Stimulated activated CD4-positive, alpha-beta T cell treated with anti-CD3 and anti-CD28 coated beads, Interleukin-4, amount 100 ng/mL, for 1 hour (primary cell): ENCODE measurements around the gene LARP4.

Source experiments
- DNase-seq: peaks from one replicate; pipeline ENCODE4 v3.0.0-alpha.2; 2020

The LARP4 gene

GRCh38 chr12:50528800-50529199, 128.1 kb downstream of the LARP4 start:
- no peak for DNase-seq

- no peak for DNase-seq
These were observed 128.7 kb downstream of the LARP4 start for GRCh38 chr12:50529345-50529744.
